Activated CD4-positive, alpha-beta T cell treated with anti-CD3 and anti-CD28 coated beads, Interleukin-2, amount 10 ng/mL, durations not matched to agents 7 days and 5 days (primary cell): ENCODE results near the gene SOX21. TPM values are rescaled to one million over a fixed set of nuclear protein-coding genes. Genes with fewer than 3 reads are reported as not detected.

Experiments used
- CTCF ChIA-PET: fragments of 350-600 bp; sonication (Branson Sonifier 250); formaldehyde crosslinking; loops from one replicate; lab custom pipeline; 2021; ENCODE audit warnings: antibody characterized with exemption; lab: Charles Lee
- POLR2A ChIA-PET: fragments of 350-600 bp; sonication (Branson Sonifier 250); formaldehyde crosslinking; loops from one replicate; lab custom pipeline; 2021; ENCODE audit warnings: antibody characterized with exemption; lab: Charles Lee
- DNase-seq: peaks from one replicate; pipeline ENCODE4 v3.0.0-alpha.2; 2020
- H3K27ac Mint-ChIP-seq: one replicate; pipeline ENCODE4 v1.8.0; 2021; ENCODE audit warnings: mild to moderate bottlenecking, moderate library complexity, mixed read lengths
- H3K27me3 Mint-ChIP-seq: one replicate; pipeline ENCODE4 v1.8.0; 2021; ENCODE audit warnings: mixed read lengths
- H3K36me3 Mint-ChIP-seq: one replicate; pipeline ENCODE4 v1.8.0; 2021; ENCODE audit warnings: low read depth, mixed read lengths
- H3K4me1 Mint-ChIP-seq: one replicate; pipeline ENCODE4 v1.8.0; 2021; ENCODE audit warnings: mixed read lengths
- H3K4me3 Mint-ChIP-seq: one replicate; pipeline ENCODE4 v1.8.0; 2021; ENCODE audit warnings: mild to moderate bottlenecking, moderate library complexity, mixed read lengths
- H3K9me3 Mint-ChIP-seq: one replicate; pipeline ENCODE4 v1.8.0; 2021; ENCODE audit warnings: mixed read lengths
- total RNA-seq, 2 experiments: library from RNA; stranded (reverse); gene quantifications; one replicate each; pipeline ENCODE4 v1.2.3, GENCODE V29; 2021

The SOX21 gene
- total RNA-seq, 2 experiments from 2014 or later: not detected

GRCh38 chr13:94683409-94683808 is 28.9 kb downstream of the SOX21 start:
- Mint-ChIP-seq H3K4me3 (no peak overlapping the region), H3K27ac (no peak overlapping the region), H3K36me3 (no peaks in the 10 kb centered on the region), H3K27me3 (peaks cover 19% of the 10 kb centered on the region), H3K9me3 (no peaks in the 10 kb centered on the region), H3K4me1 (no peaks in the 10 kb centered on the region)
- ChIA-PET POLR2A (no interaction called here), CTCF (no interaction called here)
- DNase-seq: no peak

GRCh38 chr13:94682229-94682628 is 30.1 kb downstream of the SOX21 start:
- DNase-seq: no peak
- CTCF ChIA-PET: no interaction called here
- Mint-ChIP-seq H3K4me3 (no peak overlapping the region), H3K27me3 (peaks cover 22% of the 10 kb centered on the region), H3K27ac (no peak overlapping the region), H3K4me1 (no peaks in the 10 kb centered on the region), H3K9me3 (no peaks in the 10 kb centered on the region), H3K36me3 (no peaks in the 10 kb centered on the region)
- POLR2A ChIA-PET: no interaction called here

GRCh38 chr13:94679614-94680013 is 32.7 kb downstream of the SOX21 start:
- H3K4me1 Mint-ChIP-seq: no peaks in the 10 kb centered on the region
- no peak overlapping the region for H3K4me3 Mint-ChIP-seq
- CTCF ChIA-PET: interaction anchor here (1.1 to 1.8 kb wide), 2 partner anchors 12 to 724 kb away, joined by 3 to 4 read pairs; no protein-coding TSS in a partner anchor
- H3K27ac Mint-ChIP-seq: no peak overlapping the region
- POLR2A ChIA-PET: no interaction called here
- peaks cover 25% of the 10 kb centered on the region for H3K27me3 Mint-ChIP-seq
- no peak for DNase-seq
- no peaks in the 10 kb centered on the region for H3K36me3 Mint-ChIP-seq
- H3K9me3 Mint-ChIP-seq: no peaks in the 10 kb centered on the region

- Mint-ChIP-seq H3K4me1 (no peaks in the 10 kb centered on the region), H3K9me3 (no peaks in the 10 kb centered on the region), H3K4me3 (no peak overlapping the region), H3K27me3 (peaks cover 27% of the 10 kb centered on the region), H3K36me3 (no peaks in the 10 kb centered on the region), H3K27ac (no peak overlapping the region)
- DNase-seq: no peak
- ChIA-PET POLR2A (no interaction called here), CTCF (interaction anchor here (1.1 to 1.8 kb wide), 2 partner anchors 11 to 725 kb away, joined by 3 to 4 read pairs; no protein-coding TSS in a partner anchor)
Observed at GRCh38 chr13:94678845-94679244, 33.5 kb downstream of the SOX21 start.

GRCh38 chr13:94677799-94678198 is 34.5 kb downstream of the SOX21 start:
- ChIA-PET CTCF (no interaction called here), POLR2A (no interaction called here)
- peaks cover 21% of the 10 kb centered on the region for H3K27me3 Mint-ChIP-seq
- H3K9me3 Mint-ChIP-seq: no peaks in the 10 kb centered on the region
- H3K4me3 Mint-ChIP-seq: no peak overlapping the region
- DNase-seq: no peak
- H3K36me3 Mint-ChIP-seq: no peaks in the 10 kb centered on the region
- H3K27ac Mint-ChIP-seq: no peak overlapping the region
- H3K4me1 Mint-ChIP-seq: no peaks in the 10 kb centered on the region

GRCh38 chr13:94674609-94675348 is 37.6 kb downstream of the SOX21 start:
- no peaks in the 10 kb centered on the region for H3K36me3 Mint-ChIP-seq
- peaks cover 19% of the 10 kb centered on the region for H3K27me3 Mint-ChIP-seq
- POLR2A ChIA-PET: interaction anchor here (0.6 kb wide), 1 partner anchor 694 kb away, joined by 3 read pairs; no protein-coding TSS in a partner anchor
- DNase-seq: peak; percentile 60
- no peak overlapping the region for H3K4me3 Mint-ChIP-seq
- H3K4me1 Mint-ChIP-seq: no peaks in the 10 kb centered on the region
- no peaks in the 10 kb centered on the region for H3K9me3 Mint-ChIP-seq
- H3K27ac Mint-ChIP-seq: no peak overlapping the region
- CTCF ChIA-PET: interaction anchor here (0.6 to 1.2 kb wide), 3 partner anchors 12 to 287 kb away, joined by 3 read pairs; no protein-coding TSS in a partner anchor

GRCh38 chr13:94673851-94674250 is 38.5 kb downstream of the SOX21 start:
- Mint-ChIP-seq H3K9me3 (no peaks in the 10 kb centered on the region), H3K27ac (no peak overlapping the region), H3K4me1 (no peaks in the 10 kb centered on the region), H3K36me3 (no peaks in the 10 kb centered on the region), H3K4me3 (no peak overlapping the region), H3K27me3 (peaks cover 14% of the 10 kb centered on the region)
- ChIA-PET CTCF (interaction anchor here (1.2 kb wide), 1 partner anchor 17 kb away, joined by 3 read pairs; no protein-coding TSS in a partner anchor), POLR2A (no interaction called here)
- DNase-seq: no peak

GRCh38 chr13:94672400-94672799 is 39.9 kb downstream of the SOX21 start:
- DNase-seq: no peak
- ChIA-PET CTCF (interaction anchor here (0.6 kb wide), 1 partner anchor 109 kb away, joined by 3 read pairs; no protein-coding TSS in a partner anchor), POLR2A (interaction anchor here (0.6 kb wide), 1 partner anchor 273 kb away, joined by 3 read pairs; no protein-coding TSS in a partner anchor)
- Mint-ChIP-seq H3K27me3 (peaks cover 7% of the 10 kb centered on the region), H3K4me3 (no peak overlapping the region), H3K4me1 (no peaks in the 10 kb centered on the region), H3K9me3 (peaks cover 2% of the 10 kb centered on the region), H3K27ac (no peak overlapping the region), H3K36me3 (no peaks in the 10 kb centered on the region)

- DNase-seq: no peak
- peaks cover 2% of the 10 kb centered on the region for H3K9me3 Mint-ChIP-seq
- CTCF ChIA-PET: no interaction called here
- peaks cover 2% of the 10 kb centered on the region for H3K4me1 Mint-ChIP-seq
- POLR2A ChIA-PET: no interaction called here
- H3K27ac Mint-ChIP-seq: no peak overlapping the region
- no peak overlapping the region for H3K4me3 Mint-ChIP-seq
- peaks cover 10% of the 10 kb centered on the region for H3K27me3 Mint-ChIP-seq
- no peaks in the 10 kb centered on the region for H3K36me3 Mint-ChIP-seq
Observed at GRCh38 chr13:94667190-94667589, 45.2 kb downstream of the SOX21 start.

GRCh38 chr13:94666065-94666464 is 46.3 kb downstream of the SOX21 start:
- POLR2A ChIA-PET: no interaction called here
- CTCF ChIA-PET: no interaction called here
- Mint-ChIP-seq H3K9me3 (peaks cover 2% of the 10 kb centered on the region), H3K4me3 (no peak overlapping the region), H3K4me1 (peaks cover 2% of the 10 kb centered on the region), H3K27ac (no peak overlapping the region), H3K27me3 (peaks cover 17% of the 10 kb centered on the region), H3K36me3 (no peaks in the 10 kb centered on the region)
- no peak for DNase-seq

- peaks cover 2% of the 10 kb centered on the region for H3K9me3 Mint-ChIP-seq
- H3K27me3 Mint-ChIP-seq: peaks cover 22% of the 10 kb centered on the region
- no peak for DNase-seq
- peaks cover 2% of the 10 kb centered on the region for H3K4me1 Mint-ChIP-seq
- H3K4me3 Mint-ChIP-seq: no peak overlapping the region
- ChIA-PET CTCF (no interaction called here), POLR2A (no interaction called here)
- H3K27ac Mint-ChIP-seq: no peak overlapping the region
- no peaks in the 10 kb centered on the region for H3K36me3 Mint-ChIP-seq
Observed at GRCh38 chr13:94664889-94665288, 47.5 kb downstream of the SOX21 start.

- DNase-seq: no peak
- Mint-ChIP-seq H3K27ac (peak overlapping the region; percentile 19), H3K27me3 (peaks cover 22% of the 10 kb centered on the region), H3K9me3 (no peaks in the 10 kb centered on the region), H3K4me3 (no peak overlapping the region), H3K4me1 (peaks cover 2% of the 10 kb centered on the region), H3K36me3 (no peaks in the 10 kb centered on the region)
- CTCF ChIA-PET: interaction anchor here (1.5 kb wide), 1 partner anchor 12 kb away, joined by 3 read pairs; no protein-coding TSS in a partner anchor
- POLR2A ChIA-PET: no interaction called here
Observed at GRCh38 chr13:94662274-94662945, 49.9 kb downstream of the SOX21 start.

GRCh38 chr13:94661406-94661805 is 50.9 kb downstream of the SOX21 start:
- Mint-ChIP-seq H3K27ac (no peak overlapping the region), H3K4me1 (peaks cover 9% of the 10 kb centered on the region), H3K27me3 (peaks cover 22% of the 10 kb centered on the region), H3K36me3 (no peaks in the 10 kb centered on the region), H3K4me3 (no peak overlapping the region), H3K9me3 (no peaks in the 10 kb centered on the region)
- CTCF ChIA-PET: interaction anchor here (0.5 to 1.4 kb wide), 2 partner anchors 41 to 84 kb away, joined by 3 read pairs; no protein-coding TSS in a partner anchor
- POLR2A ChIA-PET: no interaction called here
- no peak for DNase-seq
